A549 (cell line): ENCODE measurements around the gene ZNF384. TPM values are rescaled to one million over a fixed set of nuclear protein-coding genes. Genes with fewer than 3 reads are reported as not detected.

Source experiments
- ATAC-seq, 2 experiments: fragments of 200-7000 bp in 1 of 2; fragments of >200 bp in 1 of 2; cut with Nextera tagmentation in 1 of 2; cut with Tn5 transposase in 1 of 2; 3 replicates each; pipeline versions ENCODE4 v1.8.0 to v1.9.1; 2018 to 2020; ENCODE audit warnings: mild to moderate bottlenecking in 1 of 2, moderate library complexity in 1 of 2
- CTCF ChIA-PET: fragments of 300-600 bp; sonication (Branson Sonifier 250); formaldehyde crosslinking; extraction: SDS; loops from one replicate; lab custom pipeline; 2021; ENCODE audit warnings: antibody characterized with exemption, inconsistent platforms; lab: Yijun Ruan, JAX
- POLR2A ChIA-PET: fragments of 350-600 bp; formaldehyde crosslinking; extraction: SDS; loops from one replicate; lab custom pipeline; 2021; ENCODE audit warnings: antibody characterized with exemption, inconsistent platforms; lab: Yijun Ruan, JAX
- DNase-seq, 2 experiments: peaks; one replicate each; pipeline versions ENCODE4 v3.0.0 to v3.0.0-alpha.2; 2011 to 2016; ENCODE audit warnings: low read depth in 1 of 2, low spot score in 1 of 2
- FAIRE-seq: peaks from 2 replicates; lab custom pipeline; 2011; peaks lifted over from hg19 to GRCh38; lab: Jason Lieb, UNC
- H3K27ac ChIP-seq, 2 experiments: fragments of >200 bp; sonication (Bioruptor Twin); formaldehyde crosslinking; 3 replicates each; pipeline ENCODE4 v1.5.1; 2016 to 2017
- H3K4me1 ChIP-seq: fragments of >200 bp; sonication (Bioruptor Twin); formaldehyde crosslinking; 3 replicates; pipeline ENCODE4 v1.6.1; 2016
- H3K4me2 ChIP-seq: fragments of >200 bp; sonication (Bioruptor Twin); formaldehyde crosslinking; 3 replicates; pipeline ENCODE4 v1.6.1; 2016
- H3K4me3 ChIP-seq: fragments of >200 bp; sonication (Bioruptor Twin); formaldehyde crosslinking; 3 replicates; pipeline ENCODE4 v1.5.1; 2016
- H3K9me3 ChIP-seq: fragments of >200 bp; sonication (Bioruptor Twin); formaldehyde crosslinking; 3 replicates; pipeline ENCODE4 v1.6.1; 2016
- ATOH8 ChIP-seq: fragments of 250-450 bp; sonication (Bioruptor Pico); IDR thresholded peaks from 2 replicates; pipeline ENCODE4 v1.5.0; 2020; ENCODE audit warnings: low read depth, mild to moderate bottlenecking, moderate library complexity
- BCL3 ChIP-seq: fragments of >200 bp; sonication (Bioruptor Twin); formaldehyde crosslinking; IDR thresholded peaks from 3 replicates; pipeline ENCODE4 v1.6.1; 2016
- CBX8 ChIP-seq: fragments of 200-600 bp; sonication (generic); IDR thresholded peaks from 2 replicates; pipeline ENCODE4 v1.6.1; 2016
- CEBPB ChIP-seq, 2 experiments: fragments of >200 bp in 1 of 2; sonication (Bioruptor Twin) in 1 of 2; formaldehyde crosslinking in 1 of 2; IDR thresholded peaks; 2 replicates each; pipeline ENCODE4 v1.6.1; 2012 to 2016
- CHD4 ChIP-seq: fragments of 200-600 bp; sonication (generic); IDR thresholded peaks from 2 replicates; pipeline ENCODE4 v1.6.1; 2016; ENCODE audit warnings: antibody characterized with exemption, mild to moderate bottlenecking, borderline replicate concordance
- ELK1 ChIP-seq: fragments of 150-350 bp; IDR thresholded peaks from 2 replicates; pipeline ENCODE4 v1.6.1; 2014; ENCODE audit warnings: low read depth, mild to moderate bottlenecking, low read length
- FOSB ChIP-seq: fragments of 250-450 bp; sonication (Bioruptor Pico); IDR thresholded peaks from 2 replicates; pipeline ENCODE4 v1.5.0; 2020; ENCODE audit warnings: mild to moderate bottlenecking, moderate library complexity
- FOSL2 ChIP-seq, 2 experiments: fragments of 450-650 bp in 1 of 2; fragments of >200 bp in 1 of 2; sonication (Bioruptor Twin) in 1 of 2; formaldehyde crosslinking; IDR thresholded peaks; 2 replicates each; pipeline versions ENCODE4 v1.5.0 to v1.6.1; 2016 to 2020; ENCODE audit warnings: mild to moderate bottlenecking in 1 of 2, moderate library complexity in 1 of 2
- HDAC2 ChIP-seq: fragments of 200-600 bp; sonication (generic); IDR thresholded peaks from 2 replicates; pipeline ENCODE4 v1.6.1; 2016
- HMGXB4 ChIP-seq: fragments of 250-450 bp; sonication (Bioruptor Pico); IDR thresholded peaks from 2 replicates; pipeline ENCODE4 v1.5.0; 2021; ENCODE audit warnings: mild to moderate bottlenecking, moderate library complexity, borderline replicate concordance
- JUNB ChIP-seq: fragments of >200 bp; sonication (Bioruptor Twin); formaldehyde crosslinking; IDR thresholded peaks from 2 replicates; pipeline ENCODE4 v1.6.1; 2016
- KDM1A ChIP-seq: fragments of 200-600 bp; sonication (generic); IDR thresholded peaks from 2 replicates; pipeline ENCODE4 v1.6.1; 2016; ENCODE audit warnings: low read depth, mild to moderate bottlenecking
- MAX ChIP-seq: IDR thresholded peaks from 2 replicates; pipeline ENCODE4 v1.6.1; 2012
- MAZ ChIP-seq: fragments of 150-350 bp; IDR thresholded peaks from 2 replicates; pipeline ENCODE4 v1.6.1; 2014; ENCODE audit warnings: antibody characterized with exemption, low read depth, low read length, borderline replicate concordance
- MYC ChIP-seq: IDR thresholded peaks from 2 replicates; pipeline ENCODE4 v1.6.1; 2012; ENCODE audit warnings: mild to moderate bottlenecking, inconsistent platforms, low read length, improper control_type of control experiment, borderline replicate concordance
- NR3C1 ChIP-seq: fragments of >200 bp; sonication (Bioruptor Twin); formaldehyde crosslinking; IDR thresholded peaks from 3 replicates; pipeline ENCODE4 v1.6.1; 2017
- PBX3 ChIP-seq: IDR thresholded peaks from 2 replicates; pipeline ENCODE4 v1.6.1; 2012
- POLR2A ChIP-seq: IDR thresholded peaks from 2 replicates; pipeline ENCODE4 v1.6.1; 2012; ENCODE audit warnings: mild to moderate bottlenecking, low read length
- RARB ChIP-seq: fragments of 250-450 bp; sonication (Bioruptor Pico); IDR thresholded peaks from 2 replicates; pipeline ENCODE4 v1.8.0; 2021; ENCODE audit warnings: mild to moderate bottlenecking, moderate library complexity
- RCOR1 ChIP-seq: fragments of 150-350 bp; IDR thresholded peaks from 2 replicates; pipeline ENCODE4 v1.6.1; 2014; ENCODE audit warnings: antibody characterized with exemption, low read length, low read depth
- SREBF2 ChIP-seq: fragments of 450-650 bp; IDR thresholded peaks from 2 replicates; pipeline ENCODE4 v1.6.1; 2014; ENCODE audit warnings: mild to moderate bottlenecking, moderate library complexity
- TFCP2L1 ChIP-seq: fragments of 250-450 bp; sonication (Bioruptor Pico); IDR thresholded peaks from 2 replicates; pipeline ENCODE4 v1.5.0; 2021; ENCODE audit warnings: mild to moderate bottlenecking
- TP53 ChIP-seq: fragments of 250-450 bp; sonication (Bioruptor Pico); IDR thresholded peaks from 2 replicates; pipeline ENCODE4 v1.5.0; 2021; ENCODE audit warnings: mild to moderate bottlenecking, moderate library complexity
- USF2 ChIP-seq: fragments of 450-650 bp; IDR thresholded peaks from 2 replicates; pipeline ENCODE4 v1.6.1; 2014; ENCODE audit warnings: antibody characterized with exemption
- ZFP36 ChIP-seq: fragments of 450-650 bp; IDR thresholded peaks from 2 replicates; pipeline ENCODE4 v1.6.1; 2014; ENCODE audit warnings: borderline replicate concordance; ENCODE audit not compliant: partially characterized antibody
- WGBS: methylation state at CpG from one replicate; pipeline ENCODE4 v1.1.6; 2017; ENCODE audit errors: missing lambda C conversion rate; 5-methylcytosine and 5-hydroxymethylcytosine counted together
- polyA plus RNA-seq, 4 experiments: library from polyadenylated mRNA; depleted of rRNA in 3 of 4; stranded (reverse); fragments of >200 nt; fragmentation: RNase III in 1 of 4; extraction: RNeasy Plus Mini Kit Qiagen cat#74134 plus additional on column Dnase treatment in 1 of 4; gene quantifications; 2 replicates in 3 of 4; 3 replicates in 1 of 4; pipeline ENCODE4 v1.2.3, GENCODE V29; 2011 to 2017

The ZNF384 gene
- polyA plus RNA-seq, 2 of the 4 experiments (the other 2 are of a cell fraction), result 59.6 to 79.8 TPM

GRCh38 chr12:6638305-6638704 lies 50.9 kb downstream of the ZNF384 start:
- peaks cover 9% of the 10 kb centered on the region for H3K9me3 ChIP-seq
- TF ChIP-seq BCL3 (no peak), NR3C1 (no peak), USF2 (no peak), MAZ (no peak), FOSB (no peak), ZFP36 (no peak), SREBF2 (no peak), HMGXB4 (no peak), CEBPB (IDR thresholded peaks at IDR 0.05) (no peak), MYC (no peak), FOSL2 (IDR thresholded peaks at IDR 0.05) (no peak), FOSL2 (CRISPR knock-in tag; IDR thresholded peaks at IDR 0.05) (no peak), JUNB (no peak), PBX3 (no peak), POLR2A (no peak)
- TF ChIP-seq, all 56 proteins: peak for 0
- FAIRE-seq (no peak), ATAC-seq (no peak), DNase-seq (no peak)
- ChIA-PET CTCF (no interaction called here), POLR2A (no interaction called here)
- Histone ChIP-seq H3K4me3 (no peak overlapping the region), H3K27ac (no peak overlapping the region), H3K4me2 (no peak overlapping the region), H3K4me1 (peaks cover 14% of the 10 kb centered on the region)
- 64% methylated on average over 8 of the region's 9 CpGs for WGBS

GRCh38 chr12:6635856-6636531 lies 53.2 kb downstream of the ZNF384 start, which contains the start of gene LPAR5:
Gene LPAR5, minus strand, starts transcription at chr12:6635959. Its CDS starts 14,711 bp downstream, at chr12:6621248.
- no peaks in the 10 kb centered on the region for H3K9me3 ChIP-seq
- WGBS, result 34% methylated on average over 18 of the region's 18 CpGs
- H3K4me3 ChIP-seq, result no peak within 1 kb of the TSS
- H3K4me2 ChIP-seq, result peak within 1 kb of the TSS; percentile 74
- TF ChIP-seq RCOR1 (no peak), KDM1A (no peak), FOSL2 (IDR thresholded peaks at IDR 0.05) (no peak), FOSL2 (CRISPR knock-in tag; IDR thresholded peaks at IDR 0.05) (0 out of 2 replicates have a peak, but pooled peaks have one; percentile 5), HDAC2 (no peak), HMGXB4 (no peak), TP53 (CRISPR knock-in tag) (no peak), ATOH8 (CRISPR knock-in tag) (no peak), TFCP2L1 (no peak), RARB (CRISPR knock-in tag) (no peak), MAX (no peak), ELK1 (no peak), JUNB (no peak), CHD4 (no peak), USF2 (0 out of 2 replicates have a peak, but pooled peaks have one; percentile 7), CBX8 (no peak)
- CTCF ChIA-PET, result interaction anchor here (1.1 to 1.5 kb wide), 3 partner anchors 8 to 22 kb away, joined by 3 to 4 read pairs (median 3); no protein-coding TSS in a partner anchor
- ATAC-seq (peak; percentile 59 to 76), FAIRE-seq (no peak), DNase-seq (peak; percentile 48 to 66)
- H3K27ac ChIP-seq, result peak within 1 kb of the TSS; percentile 56 to 63
- peaks cover 26% of the 10 kb centered on the region for H3K4me1 ChIP-seq
- POLR2A ChIA-PET, result interaction anchor here (0.7 kb wide), 1 partner anchor 53 kb away, joined by 3 read pairs; the partner anchor contains the start of gene ZNF384
